GM12878 (cell line): ENCODE data around the gene HSPB7. TPM values are rescaled to one million over a fixed set of nuclear protein-coding genes. Genes with fewer than 3 reads are reported as not detected.

Source experiments
- BMI1 ChIP-seq: fragments of 450-650 bp; IDR thresholded peaks from 2 replicates; pipeline ENCODE4 v1.6.1; 2016; ENCODE audit warnings: mild to moderate bottlenecking, moderate library complexity, borderline replicate concordance
- CHD2 ChIP-seq: IDR thresholded peaks from 2 replicates; pipeline ENCODE4 v1.6.1; 2011; ENCODE audit warnings: low read depth, low read length, improper control_type of control experiment, borderline replicate concordance
- IRF5 ChIP-seq: fragments of 450-650 bp; IDR thresholded peaks from 2 replicates; pipeline ENCODE4 v1.6.1; 2017; ENCODE audit warnings: borderline replicate concordance
- JUNB ChIP-seq: IDR thresholded peaks from 2 replicates; pipeline ENCODE4 v1.6.1; 2016; ENCODE audit warnings: antibody characterized with exemption, mild to moderate bottlenecking
- NFIC ChIP-seq: IDR thresholded peaks from 2 replicates; pipeline ENCODE4 v1.6.1; 2012; ENCODE audit warnings: low read depth, mild to moderate bottlenecking, inconsistent platforms, low read length, moderate library complexity
- NFYB ChIP-seq: IDR thresholded peaks from 2 replicates; pipeline ENCODE4 v1.6.1; 2011; ENCODE audit warnings: low read depth, mild to moderate bottlenecking, low read length, improper control_type of control experiment, moderate library complexity; ENCODE audit not compliant: insufficient read depth
- RB1 ChIP-seq: fragments of 450-650 bp; formaldehyde crosslinking; IDR thresholded peaks from 2 replicates; pipeline ENCODE4 v1.6.1; 2017; ENCODE audit warnings: mild to moderate bottlenecking, borderline replicate concordance
- SMC3 ChIP-seq: IDR thresholded peaks from 2 replicates; pipeline ENCODE4 v1.6.1; 2011; ENCODE audit warnings: low read length, improper control_type of control experiment, borderline replicate concordance
- SUPT20H ChIP-seq: IDR thresholded peaks from 2 replicates; pipeline ENCODE4 v1.6.1; 2011; ENCODE audit warnings: low read depth, mild to moderate bottlenecking, low read length, moderate library complexity, borderline replicate concordance; ENCODE audit not compliant: control insufficient read depth
- YY1 ChIP-seq: IDR thresholded peaks from 2 replicates; pipeline ENCODE4 v1.6.1; 2011; ENCODE audit warnings: low read depth, mild to moderate bottlenecking, low read length
- ZBTB4 ChIP-seq: fragments of 450-650 bp; formaldehyde crosslinking; IDR thresholded peaks from 2 replicates; pipeline ENCODE4 v1.4.0; 2022; ENCODE audit warnings: mild to moderate bottlenecking, moderate library complexity
- ZBTB40 ChIP-seq: fragments of 450-650 bp; IDR thresholded peaks from 2 replicates; pipeline ENCODE4 v1.6.1; 2016; ENCODE audit warnings: mild to moderate bottlenecking, moderate library complexity, borderline replicate concordance
- polyA plus RNA-seq, 11 experiments: library from polyadenylated mRNA; depleted of rRNA in 4 of 11; unstranded in 6 of 11; stranded (reverse) in 5 of 11; fragments of >200 nt; fragmentation: Nextera tagmentation in 4 of 11; fragmentation: Illumina TruSeq in 1 of 11; extraction: Ambion mirVana in 4 of 11; extraction: Trizol in 1 of 11; gene quantifications; 1 replicate in 1 of 11; 2 replicates in 10 of 11; pipeline versions ENCODE4 v1.2.1 to v1.2.3, GENCODE V29; 2011 to 2016; ENCODE audit warnings: inconsistent platforms in 2 of 11, missing spikeins in 2 of 11, low read depth in 1 of 11
- total RNA-seq, 4 experiments: library from RNA; depleted of rRNA in 3 of 4; stranded (reverse); fragments of >200 nt in 3 of 4; fragmentation: Illumina TruSeq in 1 of 4; extraction: Trizol in 1 of 4; gene quantifications; 2 replicates each; pipeline versions ENCODE4 v1.2.1 to v1.2.3, GENCODE V29; 2013 to 2021
- TF ChIP-seq, protein P1 (sequence below): fragments of 450-650 bp; formaldehyde crosslinking; IDR thresholded peaks from 2 replicates; pipeline ENCODE4 v1.5.0; 2022; ENCODE audit warnings: mild to moderate bottlenecking, missing genetic modification characterization
- TF ChIP-seq, protein P2 (sequence below): fragments of 450-650 bp; conservative IDR thresholded peaks from 2 replicates; pipeline ENCODE4 v1.6.1; 2017; ENCODE audit warnings: mild to moderate bottlenecking, moderate library complexity

The HSPB7 gene
- total and polyA plus RNA-seq, 10 of the 15 experiments (the other 5 are each of a cell fraction or from before 2014, with no cell fraction given) = 0.34 TPM; not detected in 9

DNA sequence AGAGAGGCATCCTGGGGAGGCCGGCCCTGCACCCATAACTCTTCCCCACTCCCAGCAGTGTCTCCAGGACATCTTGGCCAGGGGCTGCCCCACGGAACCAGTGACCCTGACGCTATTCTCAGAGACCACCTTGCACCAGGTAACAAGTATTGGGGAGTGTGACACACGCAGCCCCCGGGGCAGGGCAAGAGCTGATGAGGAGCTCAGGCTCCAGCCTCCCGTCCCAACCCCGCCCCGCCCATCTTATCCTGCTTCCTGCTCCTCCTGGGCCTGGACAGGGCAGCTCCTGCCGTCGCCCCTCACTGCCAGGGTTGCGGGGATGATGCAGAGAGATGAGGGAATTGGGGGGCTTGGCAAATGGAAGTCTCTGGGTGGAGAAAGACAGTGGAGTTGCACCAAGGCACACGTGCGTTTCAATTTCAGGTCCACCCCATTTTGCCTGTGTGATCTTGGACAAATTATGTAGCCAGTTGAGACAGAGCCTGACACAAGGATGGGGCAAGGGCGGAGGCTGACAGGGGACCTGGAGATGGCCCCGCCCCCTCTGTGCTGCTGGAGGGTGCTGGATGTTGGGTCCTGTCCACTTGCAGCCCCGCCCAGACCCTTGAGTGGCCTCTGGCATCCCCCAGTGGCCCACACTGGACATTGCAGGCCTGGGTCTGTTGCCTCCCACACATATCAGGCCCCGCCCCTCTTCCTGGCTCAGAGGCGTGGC, 14.7 kb upstream of the HSPB7 start (continued):
- no peak for TF ChIP-seq NFIC
- TF ChIP-seq YY1 = peak; percentile 72; the same call in 1 of the 2 replicates
- TF ChIP-seq IRF5 = no peak
- no peak for TF ChIP-seq CHD2
- TF ChIP-seq, protein P1, sequence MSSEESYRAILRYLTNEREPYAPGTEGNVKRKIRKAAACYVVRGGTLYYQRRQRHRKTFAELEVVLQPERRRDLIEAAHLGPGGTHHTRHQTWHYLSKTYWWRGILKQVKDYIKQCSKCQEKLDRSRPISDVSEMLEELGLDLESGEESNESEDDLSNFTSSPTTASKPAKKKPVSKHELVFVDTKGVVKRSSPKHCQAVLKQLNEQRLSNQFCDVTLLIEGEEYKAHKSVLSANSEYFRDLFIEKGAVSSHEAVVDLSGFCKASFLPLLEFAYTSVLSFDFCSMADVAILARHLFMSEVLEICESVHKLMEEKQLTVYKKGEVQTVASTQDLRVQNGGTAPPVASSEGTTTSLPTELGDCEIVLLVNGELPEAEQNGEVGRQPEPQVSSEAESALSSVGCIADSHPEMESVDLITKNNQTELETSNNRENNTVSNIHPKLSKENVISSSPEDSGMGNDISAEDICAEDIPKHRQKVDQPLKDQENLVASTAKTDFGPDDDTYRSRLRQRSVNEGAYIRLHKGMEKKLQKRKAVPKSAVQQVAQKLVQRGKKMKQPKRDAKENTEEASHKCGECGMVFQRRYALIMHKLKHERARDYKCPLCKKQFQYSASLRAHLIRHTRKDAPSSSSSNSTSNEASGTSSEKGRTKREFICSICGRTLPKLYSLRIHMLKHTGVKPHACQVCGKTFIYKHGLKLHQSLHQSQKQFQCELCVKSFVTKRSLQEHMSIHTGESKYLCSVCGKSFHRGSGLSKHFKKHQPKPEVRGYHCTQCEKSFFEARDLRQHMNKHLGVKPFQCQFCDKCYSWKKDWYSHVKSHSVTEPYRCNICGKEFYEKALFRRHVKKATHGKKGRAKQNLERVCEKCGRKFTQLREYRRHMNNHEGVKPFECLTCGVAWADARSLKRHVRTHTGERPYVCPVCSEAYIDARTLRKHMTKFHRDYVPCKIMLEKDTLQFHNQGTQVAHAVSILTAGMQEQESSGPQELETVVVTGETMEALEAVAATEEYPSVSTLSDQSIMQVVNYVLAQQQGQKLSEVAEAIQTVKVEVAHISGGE (CRISPR knock-in tag) = no peak
- TF ChIP-seq NFYB = no peak
- TF ChIP-seq RB1 = peak; percentile 48; the same call in 1 of the 2 replicates
- TF ChIP-seq SUPT20H = no peak
- no peak for TF ChIP-seq JUNB
- TF ChIP-seq SMC3 = peak; percentile 86
- no peak for TF ChIP-seq ZBTB40
- no peak for TF ChIP-seq ZBTB4 (CRISPR knock-in tag)
- TF ChIP-seq, protein P2, sequence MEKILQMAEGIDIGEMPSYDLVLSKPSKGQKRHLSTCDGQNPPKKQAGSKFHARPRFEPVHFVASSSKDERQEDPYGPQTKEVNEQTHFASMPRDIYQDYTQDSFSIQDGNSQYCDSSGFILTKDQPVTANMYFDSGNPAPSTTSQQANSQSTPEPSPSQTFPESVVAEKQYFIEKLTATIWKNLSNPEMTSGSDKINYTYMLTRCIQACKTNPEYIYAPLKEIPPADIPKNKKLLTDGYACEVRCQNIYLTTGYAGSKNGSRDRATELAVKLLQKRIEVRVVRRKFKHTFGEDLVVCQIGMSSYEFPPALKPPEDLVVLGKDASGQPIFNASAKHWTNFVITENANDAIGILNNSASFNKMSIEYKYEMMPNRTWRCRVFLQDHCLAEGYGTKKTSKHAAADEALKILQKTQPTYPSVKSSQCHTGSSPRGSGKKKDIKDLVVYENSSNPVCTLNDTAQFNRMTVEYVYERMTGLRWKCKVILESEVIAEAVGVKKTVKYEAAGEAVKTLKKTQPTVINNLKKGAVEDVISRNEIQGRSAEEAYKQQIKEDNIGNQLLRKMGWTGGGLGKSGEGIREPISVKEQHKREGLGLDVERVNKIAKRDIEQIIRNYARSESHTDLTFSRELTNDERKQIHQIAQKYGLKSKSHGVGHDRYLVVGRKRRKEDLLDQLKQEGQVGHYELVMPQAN = no peak
- no peak for TF ChIP-seq BMI1
